K562 (cell line): ENCODE measurements around the gene FLRT1. TPM values are rescaled to one million over a fixed set of nuclear protein-coding genes. Genes with fewer than 3 reads are reported as not detected.
A peak's percentile ranks its signal among the peaks of the same experiment; 100 is the strongest.

Experiments
- ATAC-seq: fragments of 200-7000 bp; cut with Tn5 transposase; 3 replicates; pipeline ENCODE4 v1.9.1; 2020; ENCODE audit warnings: moderate library complexity
- BruUV-seq: library from RNA; stranded (reverse); fragments of 400-500 nt; replicated peaks from 2 replicates; lab custom pipeline; 2021; lab: Mats Ljungman, UMichigan
- CTCF ChIA-PET: fragments of 300-600 bp; formaldehyde crosslinking; extraction: SDS; loops from one replicate; lab custom pipeline; 2021; ENCODE audit warnings: low intra/inter-chr PET ratio; lab: Yijun Ruan, JAX
- POLR2A ChIA-PET: fragments of 300-600, 350-650 bp; sonication (Branson Sonifier 250); formaldehyde crosslinking; extraction: SDS; loops from one replicate; lab custom pipeline; 2021; ENCODE audit warnings: antibody characterized with exemption, inconsistent platforms; lab: Yijun Ruan, JAX
- DNase-seq, 4 experiments: peaks; one replicate each; pipeline versions ENCODE4 v3.0.0 to v3.0.0-alpha.2; 2011 to 2018; ENCODE audit warnings: low spot score in 3 of 4, mixed read lengths in 3 of 4; ENCODE audit errors: extremely low read depth in 1 of 4
- FAIRE-seq: peaks from 2 replicates; lab custom pipeline; 2011; peaks lifted over from hg19 to GRCh38; lab: Jason Lieb, UNC
- H2AFZ ChIP-seq: 2 replicates; pipeline ENCODE4 v1.6.0; 2011; ENCODE audit warnings: low read depth, low read length, control low read depth, inconsistent platforms
- H3K27ac ChIP-seq: fragments of 200-600 bp; 3 replicates; pipeline ENCODE4 v1.8.0; 2011; ENCODE audit warnings: low read depth, mild to moderate bottlenecking, control low read depth, inconsistent platforms, low read length, moderate library complexity, mixed read lengths; ENCODE audit errors: extremely low read depth
- H3K27me3 ChIP-seq, 2 experiments: fragments of 300-600 bp in 1 of 2; 2 replicates in 1 of 2; 3 replicates in 1 of 2; pipeline versions ENCODE4 v1.6.0 to v1.8.0; 2011; ENCODE audit warnings: inconsistent platforms in 2 of 2, low read length in 2 of 2, mild to moderate bottlenecking in 1 of 2, mixed read lengths in 1 of 2, moderate library complexity in 1 of 2; ENCODE audit not compliant: control insufficient read depth in 2 of 2, insufficient read depth in 2 of 2
- H3K36me3 ChIP-seq: fragments of 300-600 bp; 3 replicates; pipeline ENCODE4 v1.8.0; 2011; ENCODE audit warnings: mild to moderate bottlenecking, low read length, inconsistent platforms; ENCODE audit not compliant: control insufficient read depth, insufficient read depth
- H3K4me1 ChIP-seq, 2 experiments: fragments of 200-600 bp in 1 of 2; replicated peaks in 1 of 2; 2 replicates in 1 of 2; 3 replicates in 1 of 2; pipeline versions ENCODE4 v1.5.1 to v1.8.0; 2011; ENCODE audit warnings: inconsistent platforms in 2 of 2, low read length in 2 of 2, mild to moderate bottlenecking in 1 of 2, mixed read lengths in 1 of 2, moderate library complexity in 1 of 2; ENCODE audit not compliant: control insufficient read depth in 2 of 2, insufficient read depth in 2 of 2
- H3K4me2 ChIP-seq: 2 replicates; pipeline ENCODE4 v1.6.1; 2011; ENCODE audit warnings: low read length, control low read depth, inconsistent platforms, mixed read lengths; ENCODE audit not compliant: insufficient read depth
- H3K4me3 ChIP-seq: fragments of 200-600 bp; sonication (generic), shearing (Covaris generic); 2 replicates; pipeline ENCODE4 v1.5.1; 2016; ENCODE audit warnings: control low read depth, inconsistent platforms
- H3K79me2 ChIP-seq: fragments of 200-600 bp; 3 replicates; pipeline ENCODE4 v1.8.0; 2011; ENCODE audit warnings: low read length, inconsistent platforms; ENCODE audit not compliant: control insufficient read depth, insufficient read depth
- H3K9ac ChIP-seq, 2 experiments: 2 replicates each; pipeline versions ENCODE4 v1.6.0 to v1.6.1; 2011; ENCODE audit warnings: low read depth in 2 of 2, low read length in 2 of 2, control low read depth in 1 of 2, inconsistent platforms in 1 of 2, mild to moderate bottlenecking in 1 of 2, mixed read lengths in 1 of 2; ENCODE audit not compliant: insufficient read depth in 1 of 2
- H3K9me1 ChIP-seq: one replicate; pipeline ENCODE4 v1.6.0; 2011; ENCODE audit warnings: inconsistent platforms, mild to moderate bottlenecking, low read length, moderate library complexity; ENCODE audit not compliant: control insufficient read depth, insufficient read depth
- H3K9me3 ChIP-seq: replicated peaks from 2 replicates; pipeline ENCODE4 v1.5.1; 2011; ENCODE audit warnings: low read depth, low read length, inconsistent platforms; ENCODE audit not compliant: control insufficient read depth, insufficient read depth
- H4K20me1 ChIP-seq: replicated peaks from 2 replicates; pipeline ENCODE4 v1.6.1; 2011; ENCODE audit warnings: low read length, inconsistent platforms, mixed read lengths; ENCODE audit not compliant: control insufficient read depth, insufficient read depth
- ATF2 ChIP-seq: sonication (generic); formaldehyde crosslinking; IDR thresholded peaks from 2 replicates; pipeline ENCODE4 v1.8.1; 2022; ENCODE audit warnings: missing genetic modification reagents
- BRCA1 ChIP-seq, 2 experiments: fragments of 450-650 bp in 1 of 2; sonication (generic) in 1 of 2; formaldehyde crosslinking in 1 of 2; IDR thresholded peaks; 2 replicates each; pipeline versions ENCODE4 v1.5.0 to v1.6.1; 2017 to 2020; ENCODE audit warnings: mild to moderate bottlenecking in 1 of 2, missing genetic modification reagents in 1 of 2
- DPF2 ChIP-seq: fragments of 450-650 bp; IDR thresholded peaks from 2 replicates; pipeline ENCODE4 v1.6.1; 2016
- ELK1 ChIP-seq: sonication (generic); formaldehyde crosslinking; IDR thresholded peaks from 2 replicates; pipeline ENCODE4 v1.8.1; 2022; ENCODE audit warnings: missing genetic modification reagents
- JUNB ChIP-seq: fragments of 450-650 bp; formaldehyde crosslinking; conservative IDR thresholded peaks from 2 replicates; pipeline ENCODE4 v1.4.0; 2020; ENCODE audit warnings: mild to moderate bottlenecking
- LCOR ChIP-seq: sonication (generic); formaldehyde crosslinking; IDR thresholded peaks from 2 replicates; pipeline ENCODE4 v1.8.0; 2022; ENCODE audit warnings: mild to moderate bottlenecking, missing genetic modification reagents
- MBD2 ChIP-seq: sonication (generic); IDR thresholded peaks from 2 replicates; pipeline ENCODE4 v1.6.1; 2016; ENCODE audit warnings: low read depth, borderline replicate concordance
- NFIX ChIP-seq: fragments of 250-450 bp; sonication (Bioruptor Pico); IDR thresholded peaks from 2 replicates; pipeline ENCODE4 v1.4.0; 2020; ENCODE audit warnings: low read depth, mild to moderate bottlenecking, moderate library complexity
- PCBP1 ChIP-seq: fragments of 200-400 bp; formaldehyde crosslinking; IDR thresholded peaks from 2 replicates; pipeline ENCODE4 v1.6.1; 2018; ENCODE audit warnings: mild to moderate bottlenecking, low read depth, low read length; ENCODE audit not compliant: poor library complexity, severe bottlenecking
- RAD21 ChIP-seq, 2 experiments: fragments of 250-450 bp in 1 of 2; fragments of 450-650 bp in 1 of 2; sonication (Bioruptor Pico) in 1 of 2; formaldehyde crosslinking in 1 of 2; IDR thresholded peaks in 1 of 2; conservative IDR thresholded peaks in 1 of 2; 2 replicates each; pipeline versions ENCODE4 v1.4.0 to v1.8.0; 2020 to 2022; ENCODE audit warnings: mild to moderate bottlenecking in 2 of 2, moderate library complexity in 1 of 2
- STAG1 ChIP-seq: sonication (generic); formaldehyde crosslinking; IDR thresholded peaks from 2 replicates; pipeline ENCODE4 v1.5.0; 2020; ENCODE audit warnings: missing genetic modification reagents, borderline replicate concordance
- TBL1XR1 ChIP-seq, 2 experiments: IDR thresholded peaks; 2 replicates each; pipeline ENCODE4 v1.6.1; 2012; ENCODE audit warnings: improper control_type of control experiment in 2 of 2, low read length in 2 of 2, mild to moderate bottlenecking in 1 of 2
- ZFX ChIP-seq: sonication (generic); formaldehyde crosslinking; IDR thresholded peaks from 2 replicates; pipeline ENCODE4 v1.8.0; 2022; ENCODE audit warnings: mild to moderate bottlenecking, missing genetic modification reagents, moderate library complexity
- ZNF232 ChIP-seq: sonication (generic); formaldehyde crosslinking; IDR thresholded peaks from 2 replicates; pipeline ENCODE4 v1.8.0; 2022; ENCODE audit warnings: mild to moderate bottlenecking, missing genetic modification reagents
- ZNF512 ChIP-seq: IDR thresholded peaks from 2 replicates; pipeline ENCODE4 v1.6.1; 2016; ENCODE audit warnings: missing genetic modification characterization, missing compliant biosample characterization
- ZNF639 ChIP-seq, 2 experiments: fragments of 200-800 bp in 1 of 2; sonication (Bioruptor generic) in 1 of 2; sonication (generic) in 1 of 2; formaldehyde crosslinking in 1 of 2; IDR thresholded peaks in 1 of 2; conservative IDR thresholded peaks in 1 of 2; 2 replicates each; pipeline versions ENCODE4 v1.5.0 to v1.6.1; 2016 to 2020; ENCODE audit warnings: missing compliant biosample characterization in 1 of 2, missing genetic modification characterization in 1 of 2, missing genetic modification reagents in 1 of 2
- WGBS: fragments of 100-300 bp; shearing (Covaris generic); methylation state at CpG from one replicate; pipeline ENCODE4 v1.1.6; 2016; ENCODE audit warnings: low coverage, mixed read lengths; ENCODE audit not compliant: insufficient coverage; ENCODE audit errors: missing lambda C conversion rate; 5-methylcytosine and 5-hydroxymethylcytosine counted together
- in situ Hi-C: fragments of 300-500 bp; cut with MboI; formaldehyde crosslinking; loops from 4 replicates; pipeline ENCODE4 v1.15.0; 2018; ENCODE audit warnings: inconsistent platforms, mixed read lengths
- intact Hi-C: fragments of 100-400 bp; cut with micrococcal nuclease; formaldehyde crosslinking; loops from 2 replicates; pipeline ENCODE4 v1.14.2; 2022
- polyA plus RNA-seq, 8 experiments: library from polyadenylated mRNA; depleted of rRNA in 4 of 8; stranded (reverse) in 5 of 8; unstranded in 3 of 8; fragments of >200 nt; fragmentation: Nextera tagmentation in 2 of 8; fragmentation: Illumina TruSeq in 1 of 8; extraction: Ambion mirVana in 2 of 8; extraction: Trizol in 1 of 8; gene quantifications; 2 replicates each; pipeline versions ENCODE4 v1.2.1 to v1.2.3, GENCODE V29; 2011 to 2014; ENCODE audit warnings: inconsistent platforms in 1 of 8, missing spikeins in 1 of 8
- total RNA-seq, 7 experiments: library from RNA; depleted of rRNA in 6 of 7; stranded (reverse); fragments of >200 nt in 6 of 7; fragmentation: Illumina TruSeq in 2 of 7; extraction: Trizol in 2 of 7; gene quantifications; 2 replicates each; pipeline versions ENCODE4 v1.2.1 to v1.2.3, GENCODE V29; 2011 to 2021; ENCODE audit warnings: low replicate concordance in 1 of 7

The FLRT1 gene
- total and polyA plus RNA-seq, 9 of the 15 experiments (the other 6 are each of a cell fraction or from before 2014, with no cell fraction given): not detected

GRCh38 chr11:64008283-64008913 lies 27.3 kb upstream of the FLRT1 start:
- no peaks in the 10 kb centered on the region for H3K27me3 ChIP-seq
- H3K9me1 ChIP-seq: peaks cover 16% of the 10 kb centered on the region
- FAIRE-seq (no peak), DNase-seq (no peak), ATAC-seq (no peak)
- in situ Hi-C loops (no loop called here), intact Hi-C loops (loop anchor here (10.0 kb wide), 2 partner anchors 86 to 136 kb away; no protein-coding TSS in a partner anchor)
- BruUV-seq: no TSS peak
- peak overlapping the region in 1 of 2 experiments; percentile 53; a peak in 2 of 4 replicates for H3K9ac ChIP-seq
- H3K4me3 ChIP-seq: no peak overlapping the region
- ChIA-PET CTCF (no interaction called here), POLR2A (interaction anchor here (0.5 to 1.5 kb wide), 6 partner anchors 10 to 441 kb away, joined by 3 to 7 read pairs (median 3); no protein-coding TSS in a partner anchor)
- H3K9me3 ChIP-seq: no peaks in the 10 kb centered on the region; the same call in 1 of the 2 replicates
- no peak overlapping the region for H3K27ac ChIP-seq
- H2AFZ ChIP-seq: no peak overlapping the region
- peaks cover 50% of the 10 kb centered on the region for H4K20me1 ChIP-seq
- peaks cover 16 to 55% of the 10 kb centered on the region in 2 experiments for H3K4me1 ChIP-seq
- H3K36me3 ChIP-seq: no peaks in the 10 kb centered on the region; the same call in 2 of the 3 replicates
- WGBS: 56% methylated on average over 19 of the region's 26 CpGs
- no peaks in the 10 kb centered on the region for H3K79me2 ChIP-seq
- H3K4me2 ChIP-seq: no peak overlapping the region
- TF ChIP-seq MBD2 (no peak), ATF2 (CRISPR knock-in tag) (no peak), TBL1XR1 (IDR thresholded peaks at IDR 0.05; ENCODE audit: low read length in 2 of 2) (no peak), BRCA1 (IDR thresholded peaks at IDR 0.05) (no peak), BRCA1 (CRISPR knock-in tag; IDR thresholded peaks at IDR 0.05) (no peak), NFIX (CRISPR knock-in tag) (no peak), DPF2 (no peak), PCBP1 (peak; percentile 27), ELK1 (CRISPR knock-in tag) (no peak), ZFX (no peak), RAD21 (CRISPR knock-in tag; conservative IDR thresholded peaks at IDR 0.05 in 1 of 2, IDR thresholded peaks at IDR 0.05 in 1 of 2) (no peak), ZNF512 (peak; percentile 5; the same call in 1 of the 2 replicates), JUNB (no peak), LCOR (CRISPR knock-in tag) (no peak), ZNF232 (CRISPR knock-in tag) (no peak), STAG1 (CRISPR knock-in tag) (no peak; the same call in 1 of the 2 replicates), ZNF639 (CRISPR knock-in tag; conservative IDR thresholded peaks at IDR 0.05 in 1 of 2, IDR thresholded peaks at IDR 0.05 in 1 of 2) (no peak)
